Measurements from ENCODE around the gene TCP11.
"Not testable (repeated sequence)": the region's sequence is repeated elsewhere in the genome, so short reads cannot be mapped to it uniquely, and the experiment has no call there.

The TCP11 gene

DNA sequence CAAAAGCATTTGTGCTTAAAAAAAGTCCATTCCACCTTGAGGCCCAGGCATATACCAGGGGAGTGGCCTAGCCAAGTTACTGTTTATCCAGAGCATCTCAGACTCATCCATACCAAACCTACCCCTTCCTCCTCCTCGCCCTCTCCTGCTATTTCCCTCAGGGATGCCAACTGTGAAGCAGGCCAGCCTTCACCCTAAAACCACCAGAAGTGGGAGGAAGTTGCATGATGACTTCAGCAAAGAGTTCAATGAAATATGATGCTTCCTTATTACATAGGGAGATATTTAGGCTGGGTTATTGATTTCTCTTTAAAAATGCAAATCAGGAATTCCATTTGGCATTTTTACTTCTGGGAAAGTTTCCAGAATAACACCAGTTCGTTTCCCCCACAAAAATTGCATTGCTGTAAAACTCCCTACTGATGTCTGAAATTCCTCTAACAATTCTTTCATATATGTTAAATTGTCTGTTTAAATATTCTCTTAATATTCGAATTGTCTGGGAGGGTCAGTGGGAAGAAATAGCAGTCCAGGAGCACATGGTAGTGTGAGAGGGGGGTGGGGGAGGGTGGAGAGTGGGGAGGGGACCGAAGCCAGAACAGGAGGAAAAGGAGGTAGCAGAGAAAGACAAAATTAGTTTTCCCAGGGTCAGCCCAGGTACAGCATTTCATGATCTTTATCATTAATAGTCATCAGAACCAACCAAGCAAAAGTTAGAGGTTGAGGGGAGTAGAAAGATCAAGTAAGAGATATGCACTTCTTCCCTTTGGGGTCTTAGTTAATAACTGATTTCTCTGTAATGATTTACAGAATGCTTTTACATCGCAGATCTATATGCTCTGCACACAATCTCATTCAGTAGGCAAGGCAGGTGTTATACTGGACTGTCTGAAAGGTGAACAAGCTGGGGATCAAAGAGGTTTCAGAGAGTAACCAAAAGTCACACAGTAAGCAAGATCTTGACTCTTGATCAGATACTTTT lies 1.7 kb upstream of the TCP11 start:
- no peak for DNase-seq

DNA sequence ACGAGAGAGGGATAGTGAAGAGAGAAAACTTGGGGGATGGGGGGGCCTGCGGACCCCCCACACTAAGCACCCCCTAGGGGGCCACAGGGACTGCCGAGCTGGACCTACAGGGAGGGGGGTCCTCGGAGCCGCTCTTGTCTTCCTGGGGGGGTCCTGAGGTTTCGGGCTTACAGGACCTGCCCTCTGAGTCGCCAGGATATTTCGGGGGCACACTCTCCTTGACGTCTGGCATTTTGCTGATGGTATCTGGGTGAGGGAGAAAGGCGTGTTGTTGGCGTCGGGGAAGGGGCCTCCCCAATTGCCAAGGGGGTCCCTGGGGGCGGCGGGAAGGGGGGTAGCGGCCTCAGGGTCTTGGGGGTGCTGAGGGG lies 516 bp downstream of the TCP11 start:
- DNase-seq, result no peak

- peak; percentile 62 for DNase-seq
Observed at GRCh38 chr6:35139924-35140638, 1.1 kb downstream of the TCP11 start.

DNA sequence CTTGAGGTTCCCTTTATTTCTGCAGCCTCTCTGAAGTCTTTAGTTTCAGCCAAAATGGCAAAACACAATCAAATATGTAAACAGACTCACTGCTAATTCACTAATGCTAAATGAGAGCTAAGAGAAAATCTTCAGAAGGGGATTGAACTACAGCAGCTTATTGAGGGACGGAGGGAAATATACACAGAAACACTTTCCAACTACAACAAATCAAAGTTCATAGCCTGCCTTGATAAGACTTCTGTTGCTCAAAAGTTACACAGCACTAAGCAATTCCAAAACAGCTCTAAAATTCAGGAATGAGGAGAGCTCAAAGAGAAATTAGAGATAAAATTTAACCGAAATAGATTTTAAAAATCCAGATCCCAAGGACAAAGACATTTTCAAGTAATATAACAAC lies 1.7 kb downstream of the TCP11 start:
- DNase-seq, result no peak

GRCh38 chr6:35138191-35138590 lies 2.9 kb downstream of the TCP11 start:
- not testable (repeated sequence) for DNase-seq

DNA sequence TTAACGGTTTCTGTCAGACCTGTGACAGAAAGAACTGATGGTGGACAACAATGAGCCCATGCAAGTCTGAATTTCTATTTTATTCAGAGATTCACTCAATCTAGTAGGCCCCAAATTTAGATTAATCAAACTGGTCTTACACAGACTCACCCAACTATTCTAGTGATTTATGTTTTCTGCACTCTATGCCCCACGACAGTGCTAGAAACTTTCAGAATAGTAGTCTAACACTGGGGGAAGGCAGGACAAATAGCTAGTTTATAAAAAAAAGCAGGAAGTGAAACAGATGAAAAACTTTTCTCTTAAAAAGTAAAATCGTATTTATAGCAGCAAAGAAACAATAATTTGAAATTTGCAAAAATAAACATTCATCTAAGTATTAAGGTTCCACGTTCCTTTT lies 5.0 kb downstream of the TCP11 start:
- DNase-seq, result no peak

- no peak for DNase-seq
Observed at GRCh38 chr6:35128496-35128895, 12.6 kb downstream of the TCP11 start.

GRCh38 chr6:35128042-35128441 lies 13.1 kb downstream of the TCP11 start:
- DNase-seq, result no peak

GRCh38 chr6:35124356-35124755 lies 16.8 kb downstream of the TCP11 start:
- no peak for DNase-seq

DNA sequence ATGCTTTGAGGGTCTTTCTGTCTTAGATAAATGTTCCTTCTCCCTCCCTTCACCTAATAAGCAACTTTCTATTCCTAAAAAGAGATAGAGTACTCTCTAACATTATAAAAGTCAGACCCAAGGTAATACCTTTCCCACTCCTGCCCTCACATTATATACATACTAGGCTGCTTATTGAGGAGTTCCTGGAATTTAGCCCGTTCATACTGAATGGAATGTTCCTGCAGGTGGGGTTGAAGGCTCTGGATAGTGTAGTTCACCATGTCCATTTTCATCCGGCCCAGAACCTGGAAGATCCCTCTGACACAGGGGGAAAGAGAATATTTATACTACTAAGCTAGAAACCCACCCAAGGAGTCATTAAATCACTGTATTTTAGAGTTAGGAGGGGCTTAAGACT lies 20.4 kb downstream of the TCP11 start:
- no peak for DNase-seq

DNA sequence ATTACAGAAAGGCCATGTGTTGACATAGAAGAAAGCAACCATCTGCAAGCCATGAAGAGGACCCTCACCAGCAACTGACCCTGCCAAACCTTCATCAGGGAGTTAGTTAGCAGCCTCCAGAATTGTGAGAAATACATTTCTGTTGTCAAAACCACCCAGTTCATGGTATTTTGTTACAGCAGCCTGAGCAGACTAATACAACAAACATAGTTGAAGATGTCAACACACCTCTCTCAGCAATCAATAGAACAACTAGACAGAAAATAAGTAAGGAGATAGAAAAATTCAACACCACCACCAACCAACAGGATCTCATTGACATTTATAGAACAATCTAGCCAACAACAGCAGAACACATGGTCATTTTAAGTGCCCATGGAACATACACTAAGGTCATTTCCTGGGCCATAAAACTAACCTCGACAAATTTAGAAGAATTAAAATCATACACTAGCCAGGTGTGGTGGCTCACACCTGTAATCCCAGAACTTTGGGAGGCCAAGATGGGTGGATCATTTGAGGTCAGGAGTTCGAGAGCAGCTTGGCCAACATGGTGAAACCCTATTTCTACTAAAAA lies 32.7 kb downstream of the TCP11 start:
- no peak for DNase-seq

GRCh38 chr6:35107761-35108160 lies 33.4 kb downstream of the TCP11 start:
- not testable (repeated sequence) for DNase-seq

DNA sequence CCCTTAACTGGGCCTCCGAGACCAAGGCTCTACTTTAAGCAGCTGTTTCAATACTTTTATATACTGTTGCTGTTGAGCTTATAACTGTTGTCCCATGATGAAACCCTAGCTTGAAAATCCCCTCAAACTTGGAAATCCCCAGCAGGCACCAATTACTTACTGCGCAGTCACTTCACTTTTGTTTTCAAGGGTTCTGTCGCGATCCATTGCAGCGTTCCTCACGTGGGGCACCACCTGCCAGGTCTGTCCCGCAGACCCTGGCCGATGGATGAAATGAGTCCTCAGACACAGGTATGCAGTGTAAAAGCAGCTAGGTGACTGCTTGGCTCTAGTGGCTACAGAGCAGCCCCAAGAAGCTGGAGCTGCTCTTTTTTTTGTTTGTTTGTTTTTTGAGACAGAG lies 33.9 kb downstream of the TCP11 start:
- not testable (repeated sequence) for DNase-seq

GRCh38 chr6:35106061-35106460 lies 35.1 kb downstream of the TCP11 start:
- not testable (repeated sequence) for DNase-seq

DNA sequence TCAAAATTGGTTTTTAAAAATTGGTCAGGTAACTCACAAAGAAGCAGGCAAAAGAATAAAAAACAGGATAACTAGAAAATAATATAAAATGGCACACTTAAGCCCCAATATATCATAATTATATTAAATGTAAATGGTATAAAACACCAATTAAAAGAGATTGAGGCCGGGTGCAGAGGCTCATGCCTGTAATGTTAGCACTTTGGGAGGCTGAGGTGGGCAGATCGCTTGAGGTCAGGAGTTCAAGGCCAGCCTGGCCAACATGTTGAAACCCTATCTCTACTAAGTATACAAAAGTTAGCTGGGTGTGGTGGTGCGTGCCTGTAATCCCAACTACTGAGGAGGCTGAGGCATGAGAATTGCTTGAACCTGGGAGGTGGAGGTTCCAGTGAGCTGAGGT lies 36.1 kb downstream of the TCP11 start:
- DNase-seq, result no peak

GRCh38 chr6:35099116-35099515 lies 42.0 kb downstream of the TCP11 start:
- DNase-seq, result no peak

DNA sequence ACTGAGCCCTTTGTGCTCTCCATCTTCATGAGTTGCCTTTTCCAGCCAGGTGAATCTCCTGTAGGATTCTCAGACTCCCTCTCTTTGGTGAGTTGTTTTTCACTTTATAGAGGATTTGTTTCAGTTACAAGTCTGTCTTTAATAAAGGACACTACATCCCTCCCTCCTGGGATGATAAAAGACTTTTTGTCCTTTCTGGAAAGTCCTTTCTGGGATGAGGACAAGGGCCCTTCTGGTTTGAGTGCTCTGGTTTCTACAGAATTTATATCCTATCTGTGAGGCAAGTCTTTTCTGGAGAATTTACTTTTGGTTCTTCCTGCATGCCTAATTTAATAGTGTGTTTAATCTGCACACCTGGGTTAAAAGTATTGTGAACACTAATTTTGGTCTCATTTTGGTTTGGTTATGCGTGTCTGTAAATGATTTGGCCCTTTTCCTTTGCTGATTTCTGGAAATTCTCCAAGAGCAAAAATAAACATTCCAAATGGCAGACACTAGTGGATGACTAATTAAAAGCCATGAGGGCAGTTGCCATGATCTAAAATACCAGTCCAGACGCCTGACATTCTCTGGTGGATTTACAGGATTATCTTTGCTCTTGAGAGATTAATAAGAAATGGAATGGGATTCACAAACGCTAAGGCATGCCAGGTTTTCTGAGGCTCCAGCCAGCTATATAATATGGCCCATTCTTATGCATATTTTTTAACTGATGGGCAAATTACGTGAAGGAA lies 44.8 kb downstream of the TCP11 start:
- no peak for DNase-seq

DNA sequence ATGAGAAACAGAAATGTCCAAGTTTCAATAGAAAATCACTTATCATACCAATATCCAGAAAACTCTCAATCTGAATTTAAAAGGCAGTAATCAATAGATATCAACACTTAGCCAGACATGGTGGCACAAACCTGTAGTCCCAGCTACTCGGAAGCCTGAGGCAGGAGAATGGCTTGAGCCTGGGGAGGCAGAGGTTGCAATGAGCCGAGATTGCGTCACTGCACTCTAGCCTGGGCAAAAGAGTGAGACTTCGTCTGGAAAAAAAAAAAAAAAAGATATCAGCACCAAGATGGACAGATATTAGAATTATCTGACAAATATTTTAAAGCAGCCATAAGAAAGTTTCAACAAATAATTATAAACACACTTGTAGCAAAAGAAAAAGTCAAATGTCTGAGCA lies 47.0 kb downstream of the TCP11 start:
- DNase-seq, result no peak

- no peak for DNase-seq
Observed at GRCh38 chr6:35093783-35094182, 47.4 kb downstream of the TCP11 start.

DNA sequence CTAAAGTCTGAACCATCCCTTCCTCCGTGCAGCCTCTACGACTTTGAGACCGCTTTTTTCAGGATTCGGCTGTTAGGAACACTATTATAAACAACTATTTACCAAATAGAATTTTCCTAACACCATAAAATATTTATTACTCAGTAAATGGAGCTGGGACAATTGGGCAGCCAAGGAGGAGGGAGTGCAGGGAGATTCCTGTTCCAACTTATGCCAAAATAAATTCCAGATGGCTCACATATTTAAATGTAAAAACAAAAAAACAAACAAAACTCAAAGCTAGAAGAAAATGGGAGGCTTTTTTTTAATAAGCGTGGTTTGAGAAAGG lies 48.1 kb downstream of the TCP11 start:
- no peak for DNase-seq

GRCh38 chr6:35092362-35093117 lies 48.6 kb downstream of the TCP11 start:
- no peak for DNase-seq

DNA sequence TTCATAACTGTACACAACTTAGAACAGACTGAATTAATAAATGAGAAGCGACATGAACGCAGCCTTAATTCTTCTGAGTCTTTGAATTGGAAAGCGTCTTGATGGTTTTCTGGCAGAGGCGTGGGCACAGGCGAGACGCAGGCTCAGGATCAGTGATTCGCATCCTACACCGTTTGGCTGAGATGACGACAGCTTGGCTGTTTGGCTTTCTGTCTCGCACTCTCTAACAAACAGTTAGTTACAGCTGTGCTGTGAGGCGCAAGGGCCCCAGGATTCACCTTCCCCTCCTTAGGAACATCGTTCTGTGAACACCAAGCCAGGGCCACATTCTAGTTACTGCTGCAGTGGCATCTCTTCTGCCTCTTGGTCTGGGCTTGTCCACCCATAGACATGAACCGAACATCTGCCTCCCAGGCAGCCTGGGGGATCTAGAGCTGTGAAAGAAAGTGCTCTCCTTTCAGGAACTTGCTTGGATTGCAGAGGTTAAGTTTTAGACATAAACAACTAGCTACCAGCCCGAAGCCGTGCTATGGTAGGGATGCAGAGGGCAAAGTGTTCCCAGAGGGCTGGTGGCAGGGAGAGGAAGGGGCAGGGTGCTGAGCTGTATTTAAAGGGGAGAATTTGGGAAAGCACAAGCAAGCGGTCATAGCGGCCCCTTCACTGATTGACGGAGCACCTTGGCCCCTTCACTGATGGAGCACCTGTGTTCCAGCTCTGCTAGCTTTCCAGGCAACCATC lies 49.6 kb downstream of the TCP11 start:
- peak; percentile 47 for DNase-seq

Data from activated CD8-positive, alpha-beta memory T cell treated with anti-CD3 and anti-CD28 coated beads for 24 hours (primary cell).